Lower leg skin (tissue), 3 donors: ENCODE data around the gene TNFRSF11A.

Source experiments
- CTCF ChIP-seq, 3 donors: fragments of 450-650 bp; IDR thresholded peaks; one replicate each; pipeline ENCODE4 v1.5.1; 2016; ENCODE audit warnings: antibody characterized with exemption in 3 of 3, mild to moderate bottlenecking in 3 of 3, moderate library complexity in 2 of 3
- POLR2A ChIP-seq, 2 donors: fragments of 450-650 bp; IDR thresholded peaks; one replicate each; pipeline ENCODE4 v1.6.1; 2016 to 2017; ENCODE audit warnings: antibody characterized with exemption in 2 of 2, mild to moderate bottlenecking in 1 of 2, moderate library complexity in 1 of 2

GRCh38 chr18:62341473-62341872, 16.4 kb downstream of the TNFRSF11A start:
- TF ChIP-seq CTCF (IDR thresholded peaks at IDR 0.05) (no peak), POLR2A (IDR thresholded peaks at IDR 0.05) (no peak)
